ENCODE results near the gene NANS.
A peak's percentile ranks its signal among the peaks of the same experiment; 100 is the strongest.
"Not testable (repeated sequence)": the region's sequence is repeated elsewhere in the genome, so short reads cannot be mapped to it uniquely, and the experiment has no call there.

NANS gene

GRCh38 chr9:98010445-98010844 is 46.1 kb upstream of the NANS start:
- CTCF ChIA-PET = interaction anchor here (0.6 kb wide), 1 partner anchor 10 kb away, joined by 3 read pairs; no protein-coding TSS in a partner anchor
- peak; percentile 32 for DNase-seq (ENCODE audit: extremely low spot score)
- no peak for TF ChIP-seq SUZ12 (IDR thresholded peaks at IDR 0.05)
- no peak for TF ChIP-seq NFRKB (IDR thresholded peaks at IDR 0.05)
- TF ChIP-seq TARDBP (IDR thresholded peaks at IDR 0.05) = no peak
- no peak for TF ChIP-seq LEF1 (IDR thresholded peaks at IDR 0.05; ENCODE audit: borderline replicate concordance)
- POLR2A ChIA-PET = interaction anchor here (0.9 kb wide), 1 partner anchor 46 kb away, joined by 3 read pairs; the partner anchor contains the start of gene NANS

- no peak for DNase-seq (ENCODE audit: extremely low spot score)
- ChIA-PET CTCF (no interaction called here), POLR2A (no interaction called here)
- TF ChIP-seq L3MBTL2 (conservative IDR thresholded peaks at IDR 0.05) (no peak), LEF1 (IDR thresholded peaks at IDR 0.05; ENCODE audit: borderline replicate concordance) (no peak), FOXM1 (IDR thresholded peaks at IDR 0.05; ENCODE audit: borderline replicate concordance) (no peak), ZNF384 (IDR thresholded peaks at IDR 0.05) (no peak), ELF4 (IDR thresholded peaks at IDR 0.05) (no peak), FOXK2 (IDR thresholded peaks at IDR 0.05) (no peak), CTBP1 (IDR thresholded peaks at IDR 0.05; ENCODE audit: borderline replicate concordance) (no peak), FOXA1 (IDR thresholded peaks at IDR 0.05) (no peak), HDGF (IDR thresholded peaks at IDR 0.05; ENCODE audit: borderline replicate concordance) (no peak), ARNT (IDR thresholded peaks at IDR 0.05) (no peak), TARDBP (IDR thresholded peaks at IDR 0.05) (no peak), SP1 (IDR thresholded peaks at IDR 0.05) (no peak), SUZ12 (IDR thresholded peaks at IDR 0.05) (no peak), PKNOX1 (IDR thresholded peaks at IDR 0.05) (no peak), BHLHE40 (IDR thresholded peaks at IDR 0.05; ENCODE audit: borderline replicate concordance) (no peak), NFRKB (IDR thresholded peaks at IDR 0.05) (no peak)
Measured at GRCh38 chr9:98011122-98011521, 45.4 kb upstream of the NANS start.

GRCh38 chr9:98016137-98016680 is 40.3 kb upstream of the NANS start:
- POLR2A ChIA-PET = no interaction called here
- CTCF ChIA-PET = no interaction called here
- TF ChIP-seq ELF4 (IDR thresholded peaks at IDR 0.05) (no peak), FOXK2 (IDR thresholded peaks at IDR 0.05) (no peak), FOXA1 (IDR thresholded peaks at IDR 0.05) (no peak)
- no peak for DNase-seq (ENCODE audit: extremely low spot score)

GRCh38 chr9:98017306-98017705 is 39.2 kb upstream of the NANS start:
- ChIA-PET CTCF (no interaction called here), POLR2A (interaction anchor here (1.2 kb wide), 1 partner anchor 34 kb away, joined by 5 read pairs; the partner anchor contains the start of gene ANP32B)
- no peak for DNase-seq (ENCODE audit: extremely low spot score)
- TF ChIP-seq TARDBP (IDR thresholded peaks at IDR 0.05) = no peak
- no peak for TF ChIP-seq FOXK2 (IDR thresholded peaks at IDR 0.05)
- TF ChIP-seq FOXA1 (IDR thresholded peaks at IDR 0.05) = no peak
- TF ChIP-seq PKNOX1 (IDR thresholded peaks at IDR 0.05) = no peak
- TF ChIP-seq FOXM1 (IDR thresholded peaks at IDR 0.05; ENCODE audit: borderline replicate concordance) = no peak
- no peak for TF ChIP-seq LEF1 (IDR thresholded peaks at IDR 0.05; ENCODE audit: borderline replicate concordance)
- TF ChIP-seq ELF4 (IDR thresholded peaks at IDR 0.05) = no peak
- TF ChIP-seq SP1 (IDR thresholded peaks at IDR 0.05) = no peak
- no peak for TF ChIP-seq SUZ12 (IDR thresholded peaks at IDR 0.05)
- TF ChIP-seq ZNF384 (IDR thresholded peaks at IDR 0.05) = no peak
- TF ChIP-seq BHLHE40 (IDR thresholded peaks at IDR 0.05; ENCODE audit: borderline replicate concordance) = no peak

GRCh38 chr9:98018347-98018746 is 38.2 kb upstream of the NANS start:
- ChIA-PET POLR2A (interaction anchor here (1.2 kb wide), 1 partner anchor 35 kb away, joined by 5 read pairs; the partner anchor contains the start of gene ANP32B), CTCF (interaction anchor here (0.7 kb wide), 1 partner anchor 14 kb away, joined by 3 read pairs; no protein-coding TSS in a partner anchor)
- TF ChIP-seq TARDBP (IDR thresholded peaks at IDR 0.05) (no peak), NFRKB (IDR thresholded peaks at IDR 0.05) (no peak), ELF4 (IDR thresholded peaks at IDR 0.05) (no peak), SP1 (IDR thresholded peaks at IDR 0.05) (no peak), SUZ12 (IDR thresholded peaks at IDR 0.05) (no peak)
- no peak for DNase-seq (ENCODE audit: extremely low spot score)

- POLR2A ChIA-PET = no interaction called here
- DNase-seq (ENCODE audit: extremely low spot score) = no peak
- CTCF ChIA-PET = no interaction called here
- TF ChIP-seq SP1 (IDR thresholded peaks at IDR 0.05) = no peak
- no peak for TF ChIP-seq FOXK2 (IDR thresholded peaks at IDR 0.05)
- TF ChIP-seq FOXA1 (IDR thresholded peaks at IDR 0.05) = no peak
- no peak for TF ChIP-seq SUZ12 (IDR thresholded peaks at IDR 0.05)
- TF ChIP-seq ZNF384 (IDR thresholded peaks at IDR 0.05) = no peak
- no peak for TF ChIP-seq L3MBTL2 (conservative IDR thresholded peaks at IDR 0.05)
- TF ChIP-seq LEF1 (IDR thresholded peaks at IDR 0.05; ENCODE audit: borderline replicate concordance) = no peak
- TF ChIP-seq ARNT (IDR thresholded peaks at IDR 0.05) = no peak
- TF ChIP-seq PKNOX1 (IDR thresholded peaks at IDR 0.05) = no peak
- no peak for TF ChIP-seq TARDBP (IDR thresholded peaks at IDR 0.05)
- TF ChIP-seq HDGF (IDR thresholded peaks at IDR 0.05; ENCODE audit: borderline replicate concordance) = no peak
- TF ChIP-seq ELF4 (IDR thresholded peaks at IDR 0.05) = no peak
- TF ChIP-seq CTBP1 (IDR thresholded peaks at IDR 0.05; ENCODE audit: borderline replicate concordance) = no peak
- TF ChIP-seq FOXM1 (IDR thresholded peaks at IDR 0.05; ENCODE audit: borderline replicate concordance) = no peak
- no peak for TF ChIP-seq NFRKB (IDR thresholded peaks at IDR 0.05)
- TF ChIP-seq BHLHE40 (IDR thresholded peaks at IDR 0.05; ENCODE audit: borderline replicate concordance) = no peak
Measured at GRCh38 chr9:98019098-98019497, 37.4 kb upstream of the NANS start.

GRCh38 chr9:98019869-98020268 is 36.7 kb upstream of the NANS start:
- POLR2A ChIA-PET; CTCF ChIA-PET; DNase-seq (ENCODE audit: extremely low spot score): not testable (repeated sequence)

All from HEK293T (cell line).